Upper lobe of right lung (tissue), 1 donor: Measurements from ENCODE around the gene RPS3. TPM values are rescaled to one million over a fixed set of nuclear protein-coding genes. Genes with fewer than 3 reads are reported as not detected.

Source experiments
- ATAC-seq: fragments of 200-7000 bp; cut with Tn5 transposase; one replicate; pipeline ENCODE4 v1.9.1; 2020; ENCODE audit warnings: mild to moderate bottlenecking, moderate library complexity
- DNase-seq: peaks from one replicate; pipeline ENCODE4 v3.0.0-alpha.2; 2020
- H3K27ac ChIP-seq: fragments of 200-600 bp; one replicate; pipeline ENCODE4 v1.8.0; 2022
- H3K27me3 ChIP-seq: fragments of 200-600 bp; one replicate; pipeline ENCODE4 v1.8.0; 2022; ENCODE audit warnings: mild to moderate bottlenecking
- H3K36me3 ChIP-seq: fragments of 200-600 bp; one replicate; pipeline ENCODE4 v1.8.0; 2022
- H3K4me1 ChIP-seq: fragments of 200-600 bp; one replicate; pipeline ENCODE4 v1.8.0; 2022
- H3K4me3 ChIP-seq: fragments of 200-600 bp; one replicate; pipeline ENCODE4 v1.8.0; 2022; ENCODE audit warnings: mild to moderate bottlenecking
- H3K9me3 ChIP-seq: fragments of 200-600 bp; one replicate; pipeline ENCODE4 v1.8.0; 2022
- intact Hi-C: fragments of 100-400 bp; cut with DNase I; formaldehyde crosslinking; loops from one replicate; pipeline ENCODE4 v1.11.0; 2022
- long read RNA-seq: library from polyadenylated mRNA; unstranded; transcript quantifications from one replicate; pipeline ENCODE4 v2.0.0, GENCODE V29; 2021
- total RNA-seq: library from RNA; stranded (reverse); fragmentation: NEBNext Ultra II Directional; extraction: Animal tissue kit (Norgen Biotek cat#: 25700); gene quantifications from one replicate; pipeline ENCODE4 v1.2.1, GENCODE V29; 2021
- TF ChIP-seq, protein P1 (sequence below): fragments of 200-600 bp; IDR thresholded peaks from one replicate; pipeline ENCODE4 v1.8.0; 2022; ENCODE audit warnings: antibody characterized with exemption
- donor health status: DM: no; HTN: yes; CAD: no; lungs with severe emphysema.

Gene RPS3
- total RNA-seq: 1,778 TPM
- long read RNA-seq, transcript RPS3-217 (7 exons, 2,097 nt): major isoform, 719 of 761 reads
- long read RNA-seq, transcript RPS3-209 (7 exons, 1,306 nt): minor isoform, 10 of 761 reads
- long read RNA-seq, partial matches to known transcripts: 19 of 761 reads
- long read RNA-seq, other reads (novel, unspliced or antisense): 7 of 761 reads

DNA sequence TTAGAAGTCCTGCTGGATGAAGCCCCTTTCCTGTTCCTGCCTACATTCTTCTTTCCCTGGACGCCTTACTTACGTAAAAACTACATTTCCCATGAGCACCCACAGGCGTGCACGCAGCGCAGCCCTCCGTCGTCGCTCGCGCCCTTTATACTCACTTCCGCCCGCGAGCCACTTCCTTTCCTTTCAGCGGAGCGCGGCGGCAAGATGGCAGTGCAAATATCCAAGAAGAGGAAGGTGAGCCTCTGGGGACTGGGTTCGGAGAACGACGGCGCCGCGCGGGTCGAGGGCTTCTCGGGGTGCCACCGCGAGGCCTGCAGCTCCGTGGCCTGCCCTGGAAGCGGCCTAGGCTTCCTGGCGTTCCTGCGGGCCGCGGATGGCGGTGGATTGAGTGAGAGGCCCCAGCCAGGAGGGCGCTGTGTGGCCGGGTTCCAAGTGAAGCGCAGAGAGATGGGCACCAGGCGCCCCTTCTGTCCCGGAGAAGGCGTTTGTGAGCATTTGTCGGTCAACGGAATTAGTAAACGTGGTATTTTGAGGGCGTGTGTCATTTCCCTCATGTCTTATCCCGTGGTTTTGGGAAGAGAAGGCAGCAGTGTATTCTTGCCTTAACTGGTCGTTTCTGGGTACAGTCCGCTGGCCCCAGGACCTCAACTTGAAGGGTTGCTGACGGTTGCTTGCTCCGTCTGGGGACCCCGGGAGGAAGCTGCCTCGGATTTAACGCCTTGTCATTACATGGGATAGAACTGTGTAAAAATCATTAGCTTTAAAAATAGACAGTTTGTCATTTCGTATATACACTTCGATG is at the start of gene RPS3:
Gene RPS3 (plus strand): TSS at position 175 of the 802 bp plus-strand sequence. CDS start 30 bp downstream, at position 205.
- Histone ChIP-seq H3K36me3 (peaks cover 41% of the 10 kb centered on the region), H3K4me1 (peaks cover 27% of the 10 kb centered on the region), H3K4me3 (peak within 1 kb of the TSS; percentile 83), H3K27ac (peak within 1 kb of the TSS; percentile 96), H3K9me3 (no peaks in the 10 kb centered on the region), H3K27me3 (no peaks in the 10 kb centered on the region)
- ATAC-seq (peak; percentile 98), DNase-seq (peak; percentile 95)
- TF ChIP-seq, protein P1, sequence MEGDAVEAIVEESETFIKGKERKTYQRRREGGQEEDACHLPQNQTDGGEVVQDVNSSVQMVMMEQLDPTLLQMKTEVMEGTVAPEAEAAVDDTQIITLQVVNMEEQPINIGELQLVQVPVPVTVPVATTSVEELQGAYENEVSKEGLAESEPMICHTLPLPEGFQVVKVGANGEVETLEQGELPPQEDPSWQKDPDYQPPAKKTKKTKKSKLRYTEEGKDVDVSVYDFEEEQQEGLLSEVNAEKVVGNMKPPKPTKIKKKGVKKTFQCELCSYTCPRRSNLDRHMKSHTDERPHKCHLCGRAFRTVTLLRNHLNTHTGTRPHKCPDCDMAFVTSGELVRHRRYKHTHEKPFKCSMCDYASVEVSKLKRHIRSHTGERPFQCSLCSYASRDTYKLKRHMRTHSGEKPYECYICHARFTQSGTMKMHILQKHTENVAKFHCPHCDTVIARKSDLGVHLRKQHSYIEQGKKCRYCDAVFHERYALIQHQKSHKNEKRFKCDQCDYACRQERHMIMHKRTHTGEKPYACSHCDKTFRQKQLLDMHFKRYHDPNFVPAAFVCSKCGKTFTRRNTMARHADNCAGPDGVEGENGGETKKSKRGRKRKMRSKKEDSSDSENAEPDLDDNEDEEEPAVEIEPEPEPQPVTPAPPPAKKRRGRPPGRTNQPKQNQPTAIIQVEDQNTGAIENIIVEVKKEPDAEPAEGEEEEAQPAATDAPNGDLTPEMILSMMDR: peak; percentile 23
- intact Hi-C loops: no loop called here

DNA sequence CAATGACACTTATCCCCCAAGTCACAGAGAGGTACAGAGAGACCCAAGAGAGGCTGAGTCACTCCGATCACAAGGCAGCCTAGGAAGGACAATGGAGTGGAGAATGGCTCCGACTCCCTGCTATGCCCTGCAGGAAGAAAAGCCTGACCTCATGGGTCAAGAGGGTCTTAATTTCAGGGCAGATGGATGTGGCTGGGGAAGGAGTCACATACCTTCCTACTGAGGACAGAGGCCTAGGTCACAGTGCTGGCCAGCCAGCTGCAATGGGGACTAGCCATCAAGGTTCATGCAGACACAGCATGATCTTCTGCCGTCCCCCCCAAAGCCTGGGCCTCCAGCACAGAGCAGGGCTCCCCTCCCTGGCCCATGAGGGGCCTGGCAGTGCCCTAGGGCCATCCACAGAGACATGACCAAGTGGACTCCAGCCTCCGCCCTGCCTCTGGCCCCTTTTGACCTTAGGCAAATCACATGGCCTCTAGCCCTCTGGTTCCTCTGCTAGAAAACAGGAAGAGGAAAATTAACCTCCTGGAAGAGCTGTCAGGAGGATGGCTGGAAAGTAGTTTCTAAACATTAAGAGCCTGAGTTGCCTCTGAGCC is 49.7 kb upstream of the RPS3 start:
- Histone ChIP-seq H3K27ac (peak overlapping the region; percentile 95), H3K4me1 (peaks cover 64% of the 10 kb centered on the region), H3K36me3 (no peaks in the 10 kb centered on the region), H3K4me3 (peak overlapping the region; percentile 85), H3K27me3 (no peaks in the 10 kb centered on the region), H3K9me3 (no peaks in the 10 kb centered on the region)
- TF ChIP-seq, protein P1: no peak
- ATAC-seq (peak; percentile 24), DNase-seq (peak; percentile 76)
- intact Hi-C loops: no loop called here

DNA sequence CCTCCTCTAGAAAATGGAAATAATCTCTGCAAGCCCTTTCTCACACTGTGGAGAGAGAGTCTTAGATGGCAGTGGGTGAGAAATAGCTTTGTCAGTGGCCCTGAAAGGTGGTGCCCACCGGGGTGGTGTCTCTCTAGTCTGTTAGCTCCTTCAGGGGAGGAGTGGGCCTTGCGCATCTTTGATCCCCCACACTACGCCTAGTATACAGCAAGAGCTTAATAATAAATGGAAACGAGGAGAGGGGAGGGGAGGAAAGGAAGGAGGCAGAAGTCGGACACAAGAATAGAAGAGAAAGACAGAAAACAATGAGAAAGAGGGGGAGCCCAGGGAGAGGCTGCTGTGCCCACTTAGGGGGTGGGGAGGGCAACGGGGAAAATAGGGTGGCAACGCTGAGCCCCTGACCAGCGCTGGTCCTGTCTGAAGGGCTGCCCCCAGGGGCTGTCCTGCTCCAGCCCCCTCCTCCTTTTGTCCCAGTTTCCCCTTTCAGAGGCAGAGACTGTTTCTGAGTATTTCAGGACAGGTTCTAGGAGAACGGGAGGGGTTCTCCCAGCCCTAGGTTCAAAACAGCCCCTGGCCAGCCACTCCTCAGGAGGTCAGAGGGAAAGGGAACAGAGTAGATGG is 49.1 kb upstream of the RPS3 start:
- DNase-seq: no peak
- no peaks in the 10 kb centered on the region for H3K36me3 ChIP-seq
- H3K27me3 ChIP-seq: no peaks in the 10 kb centered on the region
- intact Hi-C loops: no loop called here
- no peak for ATAC-seq
- peak overlapping the region; percentile 85 for H3K4me3 ChIP-seq
- TF ChIP-seq, protein P1: no peak
- no peaks in the 10 kb centered on the region for H3K9me3 ChIP-seq
- peaks cover 57% of the 10 kb centered on the region for H3K4me1 ChIP-seq
- H3K27ac ChIP-seq: peak overlapping the region; percentile 95

DNA sequence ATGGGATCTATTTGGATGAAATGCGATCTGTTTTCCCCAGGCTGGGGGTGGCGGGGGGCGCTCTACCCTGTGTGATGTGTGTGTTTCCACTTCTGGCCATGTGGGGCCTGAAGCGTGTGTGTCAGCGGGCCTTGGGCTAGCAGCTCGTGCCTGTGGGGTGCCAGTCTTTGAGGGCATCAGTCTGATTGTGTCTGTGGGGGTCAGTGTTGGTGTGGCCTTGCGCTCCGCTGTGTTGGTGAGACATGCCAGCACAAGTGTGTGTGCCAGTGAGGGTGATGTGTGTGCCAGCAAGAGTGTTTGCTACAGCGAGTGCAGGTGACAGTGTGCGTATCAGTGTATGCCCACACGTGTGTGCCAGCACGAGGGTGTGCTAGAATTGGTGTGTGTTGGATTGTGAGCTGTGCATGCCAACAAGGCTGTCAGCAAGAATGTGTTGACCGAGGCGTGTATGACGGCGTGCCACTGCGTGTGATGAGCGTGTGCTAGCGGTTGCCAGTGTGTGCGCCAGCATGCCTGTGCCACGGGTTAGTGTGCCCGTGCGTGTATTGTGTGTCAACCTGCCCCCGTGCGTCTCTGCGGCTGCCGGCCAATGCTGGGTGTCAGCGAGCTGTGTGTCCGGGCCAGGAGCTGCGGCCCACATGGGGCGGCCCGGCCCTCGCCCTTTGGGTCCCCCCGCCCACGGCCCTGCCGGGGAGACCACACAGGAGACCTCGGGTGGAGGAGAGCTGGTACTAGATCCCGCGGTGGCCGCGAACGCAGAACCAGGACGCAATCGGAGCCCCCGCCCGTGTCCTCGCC is 48.4 kb upstream of the RPS3 start:
- ATAC-seq: peak; percentile 32
- peak; percentile 84 for DNase-seq

DNA sequence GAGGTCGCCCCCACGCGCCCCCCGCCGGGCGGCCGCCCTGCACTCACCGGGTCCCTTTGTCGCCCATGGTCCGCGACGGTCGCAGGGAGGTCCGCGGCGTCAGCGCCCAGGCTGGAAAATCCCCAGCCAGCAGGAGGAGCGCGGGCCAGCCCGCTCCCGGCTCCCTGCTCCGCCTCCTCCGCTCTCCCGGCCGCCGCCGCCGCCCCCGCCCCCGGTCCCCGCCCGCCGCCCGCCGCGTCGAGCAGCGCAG is 47.9 kb upstream of the RPS3 start, which contains the start of gene ARRB1:
Gene ARRB1 (minus strand): TSS at position 121 of the 250 bp plus-strand sequence. CDS start 54 bp downstream, at position 67.
- peak; percentile 91 for DNase-seq
- intact Hi-C loops: no loop called here
- Histone ChIP-seq H3K4me3 (peak within 1 kb of the TSS; percentile 85), H3K4me1 (peaks cover 46% of the 10 kb centered on the region), H3K9me3 (no peaks in the 10 kb centered on the region), H3K27me3 (no peaks in the 10 kb centered on the region), H3K36me3 (no peaks in the 10 kb centered on the region), H3K27ac (peak within 1 kb of the TSS; percentile 95)
- TF ChIP-seq, protein P1: no peak
- peak; percentile 79 for ATAC-seq

More for the DNA sequence above, 48.4 kb upstream of the RPS3 start:
- H3K4me3 ChIP-seq: peak overlapping the region; percentile 85
- TF ChIP-seq, protein P1: peak; percentile 23
- H3K36me3 ChIP-seq: no peaks in the 10 kb centered on the region
- H3K27ac ChIP-seq: peak overlapping the region; percentile 95
- intact Hi-C loops: no loop called here
- no peaks in the 10 kb centered on the region for H3K27me3 ChIP-seq
- H3K9me3 ChIP-seq: no peaks in the 10 kb centered on the region
- H3K4me1 ChIP-seq: peaks cover 51% of the 10 kb centered on the region
